HL-60/S4 treated with phorbol 12-myristate 13-acetate at 8.2 ng/mL for 4 days and 3 days (cell line): ENCODE data around the gene TTC6.
"Not testable (repeated sequence)": the region's sequence is repeated elsewhere in the genome, so short reads cannot be mapped to it uniquely, and the experiment has no call there.

Experiments used
- in situ Hi-C: fragments of 300-500 bp; cut with MboI; formaldehyde crosslinking; loops from 2 replicates; pipeline ENCODE4 v1.15.0; 2022; ENCODE audit warnings: low sequenced_read_pairs

TTC6 gene, protein sequence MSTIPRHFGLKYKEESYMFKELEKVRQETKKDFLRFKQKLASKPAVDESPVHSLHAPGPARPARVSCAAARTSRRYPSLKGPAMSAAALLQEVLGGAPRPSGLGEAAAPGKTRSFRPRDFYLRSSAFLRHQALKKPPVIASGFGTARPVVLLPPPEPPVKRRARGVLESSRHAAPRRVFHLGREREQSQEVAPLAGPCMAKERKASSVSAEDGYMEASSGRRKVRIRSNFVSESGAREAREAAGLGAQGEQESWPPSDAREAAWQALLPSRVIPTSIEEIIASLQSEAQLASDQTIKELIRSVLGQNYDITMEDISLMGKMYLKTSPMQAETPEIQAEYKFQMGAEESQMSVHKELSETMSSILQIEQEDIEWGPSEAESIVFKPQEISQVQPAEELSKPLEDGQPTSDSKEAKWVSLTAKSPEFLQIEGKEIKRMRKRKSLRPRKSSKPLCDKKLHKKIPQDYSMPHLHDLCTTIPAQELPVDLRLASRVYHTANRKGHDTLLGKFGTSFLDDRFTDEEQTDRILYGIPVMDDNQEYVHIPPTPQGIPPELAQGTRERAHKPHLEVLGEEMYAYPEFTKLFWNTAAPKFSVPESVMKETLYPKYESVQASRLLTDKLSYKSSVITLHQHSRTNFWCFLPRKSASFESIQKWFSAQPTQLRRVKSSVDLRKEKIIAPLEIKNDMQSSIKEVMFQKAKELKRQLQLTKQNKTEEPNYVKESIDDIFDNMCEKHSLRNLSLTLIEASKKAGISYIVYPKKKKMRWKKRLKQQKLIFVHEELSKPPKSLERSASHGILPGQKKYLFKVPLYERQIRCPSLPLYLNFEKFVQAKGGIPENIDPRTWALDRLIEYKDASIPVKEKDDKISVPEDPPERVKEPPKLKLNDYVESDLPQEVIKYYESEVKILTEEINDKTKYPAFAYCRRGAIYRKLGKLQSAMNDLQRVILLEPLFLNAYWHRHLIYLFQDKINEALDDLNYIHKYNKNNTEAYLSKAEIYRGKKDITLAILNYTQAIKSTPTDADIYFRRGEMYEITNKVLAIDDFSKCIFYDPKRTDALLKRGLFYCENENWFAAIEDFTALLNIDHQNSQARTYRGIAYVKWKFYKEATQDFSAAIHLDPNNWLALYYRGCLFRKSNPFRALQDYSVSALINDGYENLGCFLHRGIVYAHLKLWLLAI (N-terminal part only)

DNA sequence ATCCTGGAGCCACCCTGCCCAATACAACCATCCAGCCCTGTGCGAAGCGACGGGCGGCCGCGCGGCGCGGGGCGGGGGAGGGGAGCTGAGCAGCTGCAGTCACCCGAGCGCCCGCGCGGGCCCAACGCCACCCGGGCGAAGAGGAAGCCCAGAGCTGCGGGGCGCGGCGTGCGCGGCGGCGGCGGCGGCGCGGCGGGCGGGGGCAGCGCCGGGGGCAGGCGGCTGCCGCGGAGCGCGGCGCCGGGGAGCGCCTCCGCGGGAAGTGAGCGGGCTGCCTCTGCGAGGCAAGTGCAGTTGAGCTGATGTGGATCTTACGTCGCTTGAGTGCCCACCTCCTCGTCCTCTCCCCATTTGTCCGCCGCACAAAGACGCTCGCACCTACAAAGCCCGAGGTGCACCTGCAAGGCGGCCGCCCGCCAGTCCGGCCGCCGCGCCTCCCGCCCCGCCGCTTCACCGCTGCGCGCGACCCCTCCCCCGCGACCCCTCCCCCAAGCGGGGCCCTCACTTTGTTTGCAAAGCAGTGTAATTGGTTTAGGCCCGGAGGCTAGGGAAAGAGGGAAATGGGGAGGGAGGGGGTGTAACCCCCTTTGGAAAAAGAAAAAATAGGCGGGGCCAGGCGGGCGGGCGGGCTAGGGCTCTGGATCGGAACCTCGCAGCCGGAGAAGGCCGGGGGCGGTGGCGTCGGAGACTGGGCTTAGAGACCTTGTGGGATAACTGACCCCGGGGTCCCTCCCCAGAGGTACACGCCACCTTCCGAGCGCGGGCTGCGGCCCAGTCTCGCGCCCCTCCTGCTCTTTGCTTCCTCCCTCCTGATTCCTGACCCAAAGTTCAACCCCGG, at the start of gene TTC6, which contains the start of gene FOXA1:
TTC6 (plus strand) TSS at position 659 of the 838 bp plus-strand sequence. CDS start 26,436 bp downstream, outside the sequence.
FOXA1 (minus strand) TSS at position 279 of the 838 bp plus-strand sequence; CDS start at position 2, 277 bp downstream.
- in situ Hi-C loops: no loop called here

DNA sequence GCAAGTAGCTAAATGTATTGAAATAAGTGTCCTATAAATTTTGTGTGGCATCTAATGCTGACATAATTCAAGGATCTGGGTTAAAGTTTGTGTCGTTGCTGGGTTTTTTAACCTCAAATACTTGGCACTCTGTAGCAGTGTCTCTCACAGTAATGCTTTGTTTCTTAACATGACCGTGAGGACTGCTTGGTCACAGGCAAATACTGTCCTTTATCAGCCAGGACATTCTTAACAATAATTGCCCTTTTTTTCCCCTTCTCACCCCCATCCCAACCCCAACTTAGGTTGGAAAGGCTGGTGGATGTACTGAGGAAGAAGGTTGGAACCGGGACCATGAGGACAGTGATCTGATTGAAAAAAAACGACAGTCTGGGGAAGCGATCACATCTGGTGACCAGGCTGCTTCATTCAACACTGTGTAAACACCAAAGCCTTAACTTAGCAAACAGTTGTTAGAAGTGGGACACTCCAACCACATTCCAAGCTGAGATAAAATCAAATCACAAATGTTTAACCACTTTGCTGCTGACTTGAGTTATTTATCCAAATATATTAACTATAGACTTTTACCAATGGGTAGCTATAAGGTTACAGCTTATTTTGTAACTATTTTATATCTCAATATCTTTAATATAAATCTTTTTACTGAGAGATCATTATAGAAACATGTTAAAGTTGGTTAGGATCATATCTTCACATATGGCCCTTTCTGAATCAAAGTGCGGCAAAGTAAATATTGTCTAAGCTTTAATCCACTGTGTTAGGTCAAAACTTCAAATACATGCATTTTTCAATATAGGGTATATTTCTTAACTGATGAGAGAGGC, 48.6 kb upstream of the TTC6 start:
- in situ Hi-C loops: no loop called here

DNA sequence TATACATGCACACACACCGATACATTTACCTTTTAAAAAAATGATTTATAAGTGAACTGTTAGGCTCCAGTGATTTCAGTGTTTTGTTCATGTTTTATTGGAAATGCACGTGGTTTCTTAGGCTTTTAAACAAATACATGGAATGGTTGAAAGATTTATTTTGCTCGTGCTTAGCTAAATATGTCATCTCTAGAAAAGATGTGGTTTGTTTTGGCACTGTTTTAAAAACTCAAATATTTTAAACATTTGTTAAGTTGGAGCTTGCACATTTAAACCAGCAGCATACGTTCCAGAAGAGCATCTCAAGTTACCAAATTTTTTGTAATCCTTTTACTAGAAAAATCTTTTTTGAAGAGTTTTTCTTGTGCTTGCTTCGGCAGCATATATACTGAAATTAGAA, 44.9 kb upstream of the TTC6 start:
- in situ Hi-C loops: no loop called here

DNA sequence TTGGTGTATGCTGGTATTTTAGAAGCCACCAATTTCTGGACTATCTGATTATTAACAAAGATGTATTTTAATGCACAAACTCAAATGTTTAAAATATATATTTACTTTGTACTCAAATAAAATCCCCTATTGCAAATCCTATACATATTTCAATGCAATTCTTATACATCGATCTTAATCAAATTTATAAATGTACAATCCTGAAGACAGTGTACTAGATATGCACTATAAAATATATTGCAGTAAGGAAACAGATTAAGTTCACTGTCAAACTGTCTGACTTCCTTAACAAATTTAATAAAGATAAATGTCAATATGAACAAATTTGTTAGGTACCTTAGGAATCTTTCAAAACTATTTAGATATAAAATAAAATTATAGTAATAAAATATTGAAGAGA, 44.3 kb upstream of the TTC6 start:
- in situ Hi-C loops: no loop called here

DNA sequence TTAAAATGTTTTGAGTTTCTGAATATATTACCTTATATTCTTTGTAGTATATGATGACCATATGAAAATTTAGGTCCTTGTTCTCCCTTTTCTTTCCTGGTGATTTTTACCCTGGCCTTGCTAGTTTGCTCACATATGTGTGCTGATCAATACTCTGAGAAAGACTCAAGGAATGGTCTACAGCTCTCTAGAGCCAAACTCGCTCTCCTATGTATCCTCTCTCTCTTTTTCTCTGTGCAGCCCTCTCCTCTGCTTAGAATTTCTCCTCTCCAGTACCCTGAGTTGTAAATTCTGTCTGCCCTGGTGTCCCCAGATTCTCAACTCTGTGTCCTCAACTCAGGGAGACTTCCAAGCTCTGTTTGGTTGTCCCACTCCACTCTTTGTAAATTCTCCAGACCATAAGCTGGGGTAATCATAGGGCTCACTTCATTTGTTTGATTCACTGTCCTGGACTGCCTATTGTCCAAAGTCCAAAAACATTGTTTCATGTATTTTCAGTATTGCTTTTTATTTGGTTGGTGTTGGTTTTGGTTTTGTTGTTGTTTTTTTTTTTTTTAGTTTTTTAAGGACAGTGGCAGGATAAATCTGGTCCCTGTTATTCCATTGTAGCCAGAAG, 41.4 kb upstream of the TTC6 start:
- in situ Hi-C loops: no loop called here

DNA sequence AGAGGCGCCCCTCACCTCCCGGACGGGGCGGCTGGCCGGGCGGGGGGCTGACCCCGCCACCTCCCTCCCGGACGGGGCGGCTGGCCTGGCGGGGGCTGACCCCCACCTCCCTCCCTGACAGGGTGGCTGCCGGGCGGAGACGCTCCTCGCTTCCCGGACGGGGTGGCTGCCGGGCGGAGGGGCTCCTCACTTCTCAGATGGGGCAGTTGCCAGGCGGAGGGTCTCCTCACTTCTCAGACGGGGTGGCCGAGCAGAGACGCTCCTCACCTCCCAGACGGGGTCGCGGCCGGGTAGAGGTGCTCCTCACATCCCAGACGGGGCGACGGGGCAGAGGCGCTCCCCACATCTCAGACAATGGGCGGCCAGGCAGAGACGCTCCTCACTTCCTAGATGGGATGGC, 39.8 kb upstream of the TTC6 start:
- in situ Hi-C loops: not testable (repeated sequence)

DNA sequence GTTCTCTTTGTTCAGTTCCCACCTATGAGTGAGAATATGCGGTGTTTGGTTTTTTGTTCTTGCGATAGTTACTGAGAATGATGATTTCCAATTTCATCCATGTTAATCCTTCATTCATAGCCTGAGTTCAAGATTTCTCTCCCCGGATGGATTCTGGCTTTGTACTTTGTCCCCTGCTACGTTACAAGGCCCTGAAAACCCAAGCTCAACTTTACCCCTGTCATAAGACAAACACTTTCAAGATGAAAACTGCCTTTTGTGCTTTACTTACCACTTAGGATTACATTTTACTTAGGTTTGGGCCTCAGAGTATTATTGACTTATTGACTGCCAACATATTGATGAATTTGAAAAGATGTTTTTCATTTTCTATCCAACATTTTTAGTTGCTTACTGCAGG, 36.7 kb upstream of the TTC6 start:
- in situ Hi-C loops: no loop called here

DNA sequence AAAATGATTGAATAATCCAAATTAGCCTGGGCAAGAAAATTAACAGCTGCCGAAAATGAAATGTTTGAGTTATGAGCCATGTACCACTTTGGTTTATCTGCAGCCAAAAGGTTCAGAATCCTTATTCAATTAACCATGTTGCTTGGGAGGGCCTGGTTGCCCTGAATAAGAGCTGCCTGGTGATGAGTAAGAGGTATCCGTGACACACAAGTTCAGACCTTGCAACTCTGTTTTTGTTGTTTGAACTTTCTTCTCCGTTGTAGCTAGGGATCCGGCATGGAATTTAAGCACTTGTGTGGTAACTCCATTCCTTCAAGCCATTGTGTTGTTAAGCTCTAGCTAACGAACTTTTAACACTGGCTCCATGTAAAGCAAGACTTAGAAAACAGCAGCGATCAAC, 36.0 kb upstream of the TTC6 start:
- in situ Hi-C loops: no loop called here

DNA sequence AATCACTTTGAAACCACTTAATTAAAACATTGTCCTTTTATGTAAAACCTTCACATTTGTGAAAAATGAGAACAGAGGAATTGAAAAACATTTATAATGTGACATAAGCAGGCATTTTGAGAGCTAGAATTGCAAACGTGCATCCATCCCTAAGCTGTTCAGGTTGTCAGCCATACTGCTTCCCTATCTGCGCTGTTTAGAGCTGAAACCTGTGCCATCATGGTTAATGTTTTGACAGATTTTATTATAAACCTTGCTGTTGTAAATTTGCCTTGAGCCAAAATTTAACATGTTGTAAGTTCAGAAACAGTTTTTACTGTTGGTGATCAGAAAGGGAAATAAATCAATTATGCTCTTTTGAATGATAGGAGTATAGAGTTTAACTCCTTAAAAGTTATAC, 32.2 kb upstream of the TTC6 start:
- in situ Hi-C loops: no loop called here

DNA sequence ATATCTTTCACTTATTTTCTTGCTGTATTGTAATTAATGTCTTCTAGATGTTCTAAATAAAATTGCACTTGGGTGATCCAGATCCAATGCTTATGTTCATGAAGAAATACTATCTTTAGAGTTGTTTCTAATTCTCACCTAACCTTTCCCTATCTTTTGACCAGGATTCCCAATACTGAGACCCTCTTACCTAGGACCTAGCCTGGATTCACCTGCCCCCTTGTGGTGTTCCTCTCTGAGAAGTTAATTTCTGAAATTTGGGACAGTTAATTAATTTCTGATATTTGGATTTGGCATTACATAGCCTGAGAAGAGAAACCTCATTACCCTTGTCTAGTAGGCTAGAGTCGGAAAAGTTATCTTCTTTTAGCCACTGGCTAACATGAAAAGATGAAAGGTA, 29.9 kb upstream of the TTC6 start:
- in situ Hi-C loops: no loop called here

DNA sequence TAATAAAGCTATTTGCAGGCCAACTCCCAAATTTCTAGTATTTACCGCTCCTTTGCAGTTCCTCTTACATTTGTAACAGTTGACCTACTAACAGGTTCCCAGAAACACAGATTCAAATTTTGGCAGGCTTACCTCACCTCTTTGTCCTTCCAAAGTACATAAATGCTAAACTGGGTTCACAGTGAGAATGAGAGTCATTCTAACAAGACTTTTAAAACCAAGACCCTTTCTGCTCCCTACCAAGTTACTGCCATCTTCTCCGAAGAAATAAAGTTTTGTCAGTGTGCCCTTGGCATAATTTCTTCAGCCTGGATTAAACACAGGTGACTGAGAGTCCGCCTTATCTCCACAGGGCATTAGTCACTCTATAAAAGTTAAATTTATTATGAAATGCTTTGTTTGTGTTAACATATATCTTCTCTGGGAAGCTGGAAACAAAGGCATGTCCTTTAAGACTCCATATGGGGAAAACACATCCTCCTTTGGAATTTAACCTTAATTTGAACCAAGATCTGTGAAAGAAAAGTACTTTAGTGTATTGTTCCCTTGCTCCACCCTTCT, 28.5 kb upstream of the TTC6 start:
- in situ Hi-C loops: no loop called here

DNA sequence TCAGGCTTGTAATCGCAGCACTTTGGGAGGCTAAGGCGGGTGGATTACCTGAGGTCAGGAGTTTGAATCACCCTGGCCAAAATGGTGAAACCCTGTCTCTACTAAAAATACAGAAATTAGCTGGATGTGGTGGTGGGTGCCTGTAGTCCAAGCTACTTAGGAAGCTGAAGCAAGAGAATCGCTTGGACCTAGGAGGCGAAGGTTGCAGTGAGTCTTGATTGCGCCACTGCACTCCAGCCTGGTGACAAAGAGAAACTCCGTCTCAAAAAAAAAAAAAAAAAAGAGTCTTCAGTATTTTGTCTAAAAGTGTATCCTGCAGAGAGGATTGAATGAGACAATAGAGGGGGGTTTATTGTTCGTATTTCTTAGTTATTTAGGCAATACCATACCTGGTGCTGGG, 25.7 kb upstream of the TTC6 start:
- in situ Hi-C loops: no loop called here

DNA sequence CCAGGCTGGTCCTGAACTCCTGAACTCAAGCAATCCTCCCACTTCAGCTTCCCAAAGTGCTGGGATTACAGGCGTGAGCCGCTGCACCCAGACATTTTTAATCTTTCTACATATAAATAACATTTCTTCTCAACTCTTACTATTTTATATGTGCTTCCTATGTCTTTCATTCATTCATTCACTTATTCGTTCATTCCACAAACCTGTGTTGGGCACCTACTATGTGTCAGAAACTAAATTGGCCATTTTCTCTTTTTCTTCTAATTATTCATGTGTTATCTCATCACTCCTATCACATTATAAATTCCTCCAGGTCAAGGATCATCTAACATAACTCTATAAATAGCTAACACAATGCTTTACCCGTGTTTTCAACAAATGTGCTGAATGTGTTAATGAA, 24.0 kb upstream of the TTC6 start:
- in situ Hi-C loops: no loop called here

DNA sequence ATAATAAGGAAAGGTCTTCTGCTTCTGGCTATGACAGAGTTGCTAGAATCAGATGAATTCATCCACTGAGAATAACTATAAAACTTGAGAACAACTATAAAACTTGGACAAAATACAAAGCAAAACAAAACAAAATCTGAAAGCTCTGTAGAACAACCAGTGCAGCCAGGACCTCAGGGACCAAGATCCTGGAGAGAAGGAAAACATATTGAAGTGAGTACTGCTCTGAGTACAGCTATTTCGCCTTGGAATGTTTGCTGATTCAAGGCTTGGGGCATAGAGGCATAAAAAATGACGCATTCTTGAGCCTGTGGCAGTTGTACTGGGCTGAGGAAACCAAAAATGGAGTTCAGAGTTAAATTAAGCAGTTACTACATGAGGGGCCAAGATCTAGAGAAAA, 22.1 kb upstream of the TTC6 start:
- in situ Hi-C loops: no loop called here

DNA sequence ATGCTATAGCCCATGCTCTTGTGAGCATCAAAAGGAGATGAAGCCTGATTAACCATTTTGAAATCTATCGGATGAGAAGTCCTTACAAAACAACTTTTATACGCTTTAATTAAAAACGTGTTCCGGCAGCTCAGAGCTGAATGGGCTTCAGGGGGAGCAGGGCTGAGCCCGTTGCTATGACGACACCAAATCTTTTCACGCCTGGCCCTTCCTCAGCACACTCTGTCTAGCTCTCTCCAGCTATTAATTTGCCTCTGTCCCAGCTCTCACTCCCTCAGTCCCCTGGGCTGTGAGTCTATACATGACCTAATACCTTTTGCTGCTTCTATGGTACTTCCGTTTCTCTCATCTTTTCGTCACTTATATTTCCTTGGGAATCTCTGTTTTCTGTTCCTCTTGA, 16.2 kb upstream of the TTC6 start:
- in situ Hi-C loops: no loop called here

DNA sequence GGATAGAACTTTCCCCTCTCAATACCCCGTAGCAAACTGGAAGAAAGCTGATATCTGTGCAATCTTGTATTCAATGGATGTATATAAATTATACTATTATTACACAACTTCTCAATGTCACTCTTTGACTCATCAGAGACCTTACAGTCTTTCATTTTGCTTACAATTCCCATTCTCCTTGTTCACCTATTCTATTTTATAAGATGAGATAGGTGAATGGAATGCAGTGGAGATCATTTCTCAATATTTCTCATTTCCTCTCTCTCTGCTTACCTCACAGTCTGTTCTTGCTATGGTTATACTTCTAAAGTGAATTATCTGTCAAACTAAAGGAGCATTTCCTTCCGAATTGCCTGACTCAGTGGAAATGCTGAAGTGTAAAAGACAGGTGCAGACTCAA, 15.3 kb upstream of the TTC6 start:
- in situ Hi-C loops: no loop called here

DNA sequence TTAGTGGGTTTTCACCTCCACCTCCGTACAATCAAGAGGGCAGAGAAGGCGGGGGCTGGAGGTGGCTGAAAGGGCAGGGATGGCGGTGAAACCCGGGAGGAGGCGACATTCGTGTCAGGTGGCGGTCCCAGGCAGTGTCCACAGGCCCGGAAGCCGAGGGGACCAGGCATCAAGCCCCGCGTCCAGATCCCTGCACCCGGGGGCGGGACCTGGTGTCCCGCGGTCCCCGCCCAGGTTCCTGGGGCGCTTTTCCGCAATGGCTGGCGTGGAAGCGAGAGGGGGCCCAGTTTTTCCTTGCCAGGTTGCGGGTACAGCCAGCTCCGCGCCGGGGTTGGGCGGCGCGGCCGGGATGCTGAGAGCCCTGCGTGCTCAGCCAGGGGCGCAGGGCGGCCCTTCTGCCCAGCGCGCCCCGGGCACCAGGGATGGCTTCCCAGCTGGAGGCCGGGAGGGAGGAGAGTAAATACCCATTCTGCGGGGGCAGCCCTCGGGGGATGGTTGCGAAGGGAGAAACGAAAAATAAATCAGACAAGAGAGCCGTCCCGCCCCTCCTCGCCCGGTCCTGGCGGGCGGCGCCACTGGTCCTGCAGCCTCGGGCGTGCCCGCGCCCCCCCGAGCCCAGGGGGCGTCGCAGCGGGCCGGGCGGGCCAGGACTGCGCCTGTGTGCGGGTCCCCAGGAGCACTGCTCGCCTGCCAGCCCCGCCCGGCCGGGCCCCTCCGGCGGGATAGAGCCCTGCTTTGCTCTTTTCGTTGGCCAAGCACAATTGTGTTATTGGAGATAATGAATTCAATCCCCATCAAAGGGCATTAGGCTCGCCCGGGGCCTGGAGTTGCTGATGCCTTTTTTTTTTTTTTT, 11.8 kb upstream of the TTC6 start:
- in situ Hi-C loops: no loop called here
